Coronary artery (tissue), 2 donors: Measurements from ENCODE around the gene TMEM150B.

Experiments
- DNase-seq: peaks from one replicate; pipeline ENCODE4 v3.0.0-alpha.2; 2017; ENCODE audit warnings: low spot score
- H3K27ac ChIP-seq, 2 donors: fragments of 200-600 bp; sonication (generic); one replicate each; pipeline ENCODE4 v1.5.1; 2016 to 2019
- H3K4me3 ChIP-seq: fragments of 200-600 bp; sonication (generic); 2 replicates; pipeline ENCODE4 v1.5.1; 2016; ENCODE audit warnings: mild to moderate bottlenecking, moderate library complexity
- CTCF ChIP-seq: fragments of 200-600 bp; sonication (generic); IDR thresholded peaks from one replicate; pipeline ENCODE4 v1.5.1; 2019; ENCODE audit warnings: antibody characterized with exemption

The TMEM150B gene

GRCh38 chr19:55353803-55354697 is 28.9 kb upstream of the TMEM150B start:
- Histone ChIP-seq H3K4me3 (peak overlapping the region; percentile 70), H3K27ac (no peak overlapping the region)
- no peak for TF ChIP-seq CTCF
- no peak for DNase-seq

- no peak for TF ChIP-seq CTCF
- H3K27ac ChIP-seq: no peak overlapping the region
- H3K4me3 ChIP-seq: peak overlapping the region; percentile 70
- DNase-seq: no peak
Observed at GRCh38 chr19:55353356-55353802, 28.2 kb upstream of the TMEM150B start.

- H3K4me3 ChIP-seq: no peak overlapping the region
- no peak overlapping the region for H3K27ac ChIP-seq
- DNase-seq: no peak
- no peak for TF ChIP-seq CTCF
Observed at GRCh38 chr19:55352549-55353145, 27.5 kb upstream of the TMEM150B start.

GRCh38 chr19:55352040-55352439 is 26.9 kb upstream of the TMEM150B start:
- DNase-seq: no peak
- H3K27ac ChIP-seq: no peak overlapping the region
- TF ChIP-seq CTCF: no peak
- no peak overlapping the region for H3K4me3 ChIP-seq

- Histone ChIP-seq H3K27ac (no peak overlapping the region), H3K4me3 (no peak overlapping the region)
- TF ChIP-seq CTCF: no peak
- no peak for DNase-seq
Observed at GRCh38 chr19:55350620-55351315, 25.6 kb upstream of the TMEM150B start.

GRCh38 chr19:55348317-55349034 is 23.3 kb upstream of the TMEM150B start:
- Histone ChIP-seq H3K27ac (no peak overlapping the region), H3K4me3 (no peak overlapping the region)
- TF ChIP-seq CTCF: no peak
- DNase-seq: no peak
